Peyer's patch (tissue), 4 donors: Measurements from ENCODE around the gene WWOX.

Experiments
- CTCF ChIP-seq, 6 experiments: fragments of 450-650 bp in 4 of 6; fragments of 200-600 bp in 2 of 6; sonication (generic) in 1 of 6; IDR thresholded peaks; one replicate each; pipeline ENCODE4 v1.5.1; 2017 to 2019; ENCODE audit warnings: antibody characterized with exemption in 6 of 6, mild to moderate bottlenecking in 3 of 6, moderate library complexity in 1 of 6
- POLR2A ChIP-seq, 2 donors: fragments of 450-650 bp; IDR thresholded peaks; one replicate each; pipeline ENCODE4 v1.5.1; 2017; ENCODE audit warnings: antibody characterized with exemption in 2 of 2, mild to moderate bottlenecking in 2 of 2, moderate library complexity in 2 of 2

- TF ChIP-seq POLR2A (IDR thresholded peaks at IDR 0.05) (no peak), CTCF (IDR thresholded peaks at IDR 0.05) (no peak)
Measured at GRCh38 chr16:79051313-79051712, 951.9 kb downstream of the WWOX start.
